ENCODE data around the gene NDUFA12.

The NDUFA12 gene

GRCh38 chr12:94930772-94931171 is 72.7 kb downstream of the NDUFA12 start:
- no peak for DNase-seq

GRCh38 chr12:94930216-94930654 is 73.3 kb downstream of the NDUFA12 start:
- DNase-seq = no peak

- no peak for DNase-seq
Observed at GRCh38 chr12:94929780-94930179, 73.7 kb downstream of the NDUFA12 start.

- no peak for DNase-seq
Observed at GRCh38 chr12:94925729-94926128, 77.8 kb downstream of the NDUFA12 start.

DNA sequence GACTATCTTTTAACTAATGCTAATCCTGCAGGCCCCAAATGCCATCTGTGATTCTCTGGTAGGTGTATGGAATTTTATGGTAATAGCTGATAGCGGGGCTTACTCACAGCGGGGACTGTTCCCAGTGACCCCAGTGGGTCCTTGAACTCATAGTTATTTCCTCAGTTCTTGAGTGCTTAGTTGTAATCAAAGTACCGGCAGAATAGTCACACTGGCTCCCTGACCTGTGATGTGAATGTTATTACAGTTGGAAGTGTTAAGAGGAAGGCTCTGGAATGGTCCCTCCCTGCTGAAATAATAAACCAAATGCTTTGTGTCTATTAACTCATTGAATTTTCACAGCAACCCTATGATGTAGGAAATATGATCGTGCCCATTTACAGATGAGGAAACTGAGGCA is 78.3 kb downstream of the NDUFA12 start:
- DNase-seq = no peak

- no peak for DNase-seq
Observed at GRCh38 chr12:94922561-94922960, 80.9 kb downstream of the NDUFA12 start.
